Type B pancreatic cell (in vitro differentiated cells): Measurements from ENCODE around the gene SPIN1. TPM values are rescaled to one million over a fixed set of nuclear protein-coding genes. Genes with fewer than 3 reads are reported as not detected.

Experiments used
- DNase-seq: peaks from one replicate; pipeline ENCODE4 v3.0.0; 2021; ENCODE audit warnings: mixed read lengths; ENCODE audit not compliant: unreplicated experiment; ENCODE audit errors: extremely low spot score
- H3K27ac Mint-ChIP-seq: 2 replicates; pipeline ENCODE4 v1.8.0; 2021; ENCODE audit warnings: mild to moderate bottlenecking, mixed read lengths
- H3K27me3 Mint-ChIP-seq: 2 replicates; pipeline ENCODE4 v1.8.0; 2021; ENCODE audit warnings: mixed read lengths
- H3K36me3 Mint-ChIP-seq: 2 replicates; pipeline ENCODE4 v1.8.0; 2021; ENCODE audit warnings: mixed read lengths
- H3K4me1 Mint-ChIP-seq: one replicate; pipeline ENCODE4 v1.8.0; 2021; ENCODE audit warnings: mixed read lengths; ENCODE audit not compliant: unreplicated experiment
- H3K4me3 Mint-ChIP-seq: 2 replicates; pipeline ENCODE4 v1.8.0; 2021; ENCODE audit warnings: mild to moderate bottlenecking, mixed read lengths
- H3K9me3 Mint-ChIP-seq: 2 replicates; pipeline ENCODE4 v1.8.0; 2021; ENCODE audit warnings: mixed read lengths
- total RNA-seq: library from RNA; stranded (reverse); gene quantifications from 2 replicates; pipeline ENCODE4 v1.2.1, GENCODE V29; 2021; ENCODE audit warnings: low replicate concordance
- TF ChIP-seq, protein P1 (sequence below): fragments of 200-600 bp; sonication (generic); conservative IDR thresholded peaks from 2 replicates; pipeline ENCODE4 v1.5.0; 2021; ENCODE audit warnings: antibody characterized with exemption, mild to moderate bottlenecking

The SPIN1 gene
- total RNA-seq, 1 donor from 2014 or later: 107 TPM

DNA sequence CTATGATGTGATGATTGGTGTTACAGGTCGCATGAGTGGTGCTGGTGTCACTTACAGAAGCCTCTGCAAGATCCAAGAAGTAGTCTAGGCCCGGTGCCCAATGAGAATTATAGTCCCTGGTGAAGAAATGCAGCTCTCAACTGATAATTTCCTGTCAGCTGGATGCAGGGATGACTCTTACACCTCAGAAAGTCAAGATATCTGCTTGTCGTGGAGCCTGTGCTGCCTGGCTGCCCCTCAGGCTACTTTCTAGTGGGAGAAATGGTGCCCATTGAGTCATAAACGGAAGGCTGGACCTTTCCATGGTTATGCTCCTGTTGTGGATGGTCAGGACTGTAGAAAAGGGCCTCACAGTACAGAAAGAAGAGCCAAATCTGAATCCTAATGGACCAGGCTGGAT is 99.9 kb downstream of the SPIN1 start:
- no peak overlapping the region for H3K4me3 Mint-ChIP-seq
- H3K36me3 Mint-ChIP-seq: peaks cover 20% of the 10 kb centered on the region
- no peaks in the 10 kb centered on the region for H3K27me3 Mint-ChIP-seq
- no peak overlapping the region for H3K27ac Mint-ChIP-seq
- no peaks in the 10 kb centered on the region for H3K9me3 Mint-ChIP-seq
- no peak for DNase-seq
- TF ChIP-seq, protein P1, sequence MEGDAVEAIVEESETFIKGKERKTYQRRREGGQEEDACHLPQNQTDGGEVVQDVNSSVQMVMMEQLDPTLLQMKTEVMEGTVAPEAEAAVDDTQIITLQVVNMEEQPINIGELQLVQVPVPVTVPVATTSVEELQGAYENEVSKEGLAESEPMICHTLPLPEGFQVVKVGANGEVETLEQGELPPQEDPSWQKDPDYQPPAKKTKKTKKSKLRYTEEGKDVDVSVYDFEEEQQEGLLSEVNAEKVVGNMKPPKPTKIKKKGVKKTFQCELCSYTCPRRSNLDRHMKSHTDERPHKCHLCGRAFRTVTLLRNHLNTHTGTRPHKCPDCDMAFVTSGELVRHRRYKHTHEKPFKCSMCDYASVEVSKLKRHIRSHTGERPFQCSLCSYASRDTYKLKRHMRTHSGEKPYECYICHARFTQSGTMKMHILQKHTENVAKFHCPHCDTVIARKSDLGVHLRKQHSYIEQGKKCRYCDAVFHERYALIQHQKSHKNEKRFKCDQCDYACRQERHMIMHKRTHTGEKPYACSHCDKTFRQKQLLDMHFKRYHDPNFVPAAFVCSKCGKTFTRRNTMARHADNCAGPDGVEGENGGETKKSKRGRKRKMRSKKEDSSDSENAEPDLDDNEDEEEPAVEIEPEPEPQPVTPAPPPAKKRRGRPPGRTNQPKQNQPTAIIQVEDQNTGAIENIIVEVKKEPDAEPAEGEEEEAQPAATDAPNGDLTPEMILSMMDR: no peak
- H3K4me1 Mint-ChIP-seq: peaks cover 8% of the 10 kb centered on the region

DNA sequence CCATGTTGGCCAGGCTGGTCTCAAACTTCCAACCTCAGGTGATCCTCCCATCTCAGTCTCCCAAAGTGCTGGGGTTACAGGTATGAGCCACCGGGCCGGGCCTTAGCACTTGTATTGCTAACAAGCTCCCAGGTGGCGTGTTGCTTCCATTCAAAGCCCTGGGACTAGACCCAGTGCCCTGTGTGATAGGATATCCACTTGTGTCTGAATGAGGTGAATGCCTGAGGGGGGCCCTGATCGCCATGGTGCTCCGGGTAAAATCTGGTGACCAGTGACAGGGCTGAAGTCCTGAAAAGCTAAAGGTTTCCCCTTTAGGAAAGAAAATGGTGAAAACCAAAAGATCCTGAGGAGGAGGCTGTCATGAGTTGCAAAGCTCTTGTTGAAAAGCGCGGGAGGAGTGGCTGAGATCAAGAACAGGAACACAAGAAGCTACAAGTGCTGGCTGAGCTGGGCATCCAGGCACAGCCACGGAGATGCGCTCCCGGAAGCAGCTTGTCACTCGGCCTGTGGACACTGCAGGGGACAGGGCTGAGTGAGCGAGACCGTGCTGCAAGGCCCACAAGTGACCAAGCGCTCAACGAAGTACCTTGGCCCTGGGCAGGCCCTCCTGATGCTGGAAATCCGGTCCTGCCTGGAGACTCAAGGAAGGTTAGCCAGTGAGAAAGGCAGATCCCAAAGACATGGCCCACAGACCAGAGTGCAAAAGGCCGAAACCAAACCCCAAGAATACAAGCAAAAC is 106.9 kb downstream of the SPIN1 start:
- Mint-ChIP-seq H3K27me3 (no peaks in the 10 kb centered on the region), H3K27ac (no peak overlapping the region), H3K4me1 (no peaks in the 10 kb centered on the region), H3K4me3 (no peak overlapping the region), H3K36me3 (no peaks in the 10 kb centered on the region), H3K9me3 (no peaks in the 10 kb centered on the region)
- DNase-seq: no peak
- TF ChIP-seq, protein P1: no peak

DNA sequence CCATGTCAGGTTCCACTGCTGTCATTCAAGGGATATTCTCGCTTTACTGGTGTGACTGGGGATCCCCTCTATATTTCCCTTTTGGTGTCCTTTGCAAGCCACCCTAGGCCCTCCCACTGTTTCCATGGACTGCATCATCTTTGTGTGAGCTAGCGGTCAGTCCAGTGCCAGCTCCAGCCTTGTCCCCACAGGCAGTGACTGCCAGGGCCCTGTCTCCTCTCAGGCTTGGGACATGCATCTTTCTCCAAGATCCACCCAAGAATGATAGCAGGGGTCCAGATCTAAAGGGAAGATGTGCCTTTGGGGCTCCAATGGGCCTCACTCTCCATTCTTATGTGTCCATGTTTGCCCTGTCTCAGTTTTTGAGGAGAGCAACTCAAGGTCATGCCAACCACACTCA is 109.0 kb downstream of the SPIN1 start:
- Mint-ChIP-seq H3K36me3 (no peaks in the 10 kb centered on the region), H3K4me3 (no peak overlapping the region), H3K27ac (no peak overlapping the region), H3K4me1 (peaks cover 3% of the 10 kb centered on the region), H3K9me3 (no peaks in the 10 kb centered on the region), H3K27me3 (no peaks in the 10 kb centered on the region)
- DNase-seq: no peak
- TF ChIP-seq, protein P1: no peak

DNA sequence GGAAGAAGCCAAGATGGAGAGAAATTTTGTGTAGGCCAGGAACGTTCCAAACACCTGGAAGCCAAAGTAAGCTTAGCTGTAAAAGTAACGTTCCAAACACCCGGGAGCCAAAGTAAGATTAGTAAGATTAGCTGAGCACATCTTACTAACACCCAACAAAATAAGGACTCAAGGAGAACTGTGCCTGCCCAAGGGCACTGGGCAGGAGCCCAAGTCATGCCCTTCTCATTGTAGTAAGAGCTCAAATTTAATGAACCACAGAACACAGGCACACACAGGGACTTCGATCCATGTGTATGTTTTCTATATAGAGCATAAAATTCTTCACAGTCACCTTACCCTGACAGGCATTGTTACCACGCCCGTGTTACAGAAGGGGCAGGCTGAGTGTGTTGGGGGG is 110.6 kb downstream of the SPIN1 start:
- Mint-ChIP-seq H3K4me3 (no peak overlapping the region), H3K27ac (no peak overlapping the region)

DNA sequence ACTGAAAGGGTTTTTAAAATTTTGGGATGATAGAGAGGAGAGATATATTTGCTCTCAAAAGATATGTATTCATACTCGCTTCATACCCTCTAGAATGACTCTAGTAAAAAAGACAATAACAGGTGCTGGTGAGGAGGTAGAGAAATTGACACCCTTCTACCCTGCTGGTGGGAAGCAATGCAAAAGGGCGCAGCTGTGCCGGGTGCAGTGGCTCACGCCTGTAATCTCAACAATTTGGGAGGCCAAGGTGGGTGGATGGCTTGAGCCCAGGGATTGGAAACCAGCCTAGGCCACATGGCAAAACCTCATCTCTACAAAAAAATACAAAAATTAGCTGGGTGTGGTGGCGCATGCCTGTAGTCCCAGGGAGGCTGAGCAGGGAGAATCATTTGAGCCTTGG is 112.8 kb downstream of the SPIN1 start:
- DNase-seq: no peak
- Mint-ChIP-seq H3K9me3 (no peaks in the 10 kb centered on the region), H3K4me1 (peaks cover 16% of the 10 kb centered on the region), H3K36me3 (no peaks in the 10 kb centered on the region), H3K27ac (no peak overlapping the region), H3K4me3 (no peak overlapping the region), H3K27me3 (no peaks in the 10 kb centered on the region)
- TF ChIP-seq, protein P1: no peak

More for the DNA sequence above, 110.6 kb downstream of the SPIN1 start:
- H3K36me3 Mint-ChIP-seq: no peaks in the 10 kb centered on the region
- TF ChIP-seq, protein P1: no peak
- H3K4me1 Mint-ChIP-seq: peaks cover 12% of the 10 kb centered on the region
- no peak for DNase-seq
- no peaks in the 10 kb centered on the region for H3K9me3 Mint-ChIP-seq
- H3K27me3 Mint-ChIP-seq: no peaks in the 10 kb centered on the region
